Hepatocyte (in vitro differentiated cells): Measurements from ENCODE around the gene KLK5. TPM values are rescaled to one million over a fixed set of nuclear protein-coding genes. Genes with fewer than 3 reads are reported as not detected.

Experiments used
- DNase-seq: peaks from one replicate; pipeline ENCODE4 v3.0.0-alpha.2; 2016; ENCODE audit warnings: low spot score
- H2AFZ ChIP-seq: fragments of 200-600 bp; sonication (generic); 2 replicates; pipeline ENCODE4 v1.6.0; 2016; ENCODE audit warnings: antibody characterized with exemption, mild to moderate bottlenecking
- H3K27ac ChIP-seq: fragments of 200-600 bp; sonication (generic); 2 replicates; pipeline ENCODE4 v1.5.1; 2016; ENCODE audit warnings: mild to moderate bottlenecking
- H3K27me3 ChIP-seq: fragments of 200-600 bp; sonication (generic); 2 replicates; pipeline ENCODE4 v1.6.1; 2016
- H3K36me3 ChIP-seq: fragments of 200-600 bp; sonication (generic); replicated peaks from 2 replicates; pipeline ENCODE4 v1.5.1; 2016; ENCODE audit warnings: low read depth; ENCODE audit not compliant: insufficient read depth
- H3K4me1 ChIP-seq: fragments of 200-600 bp; sonication (generic); 2 replicates; pipeline ENCODE4 v1.5.1; 2016; ENCODE audit warnings: mild to moderate bottlenecking, moderate library complexity; ENCODE audit not compliant: insufficient read depth
- H3K4me2 ChIP-seq: fragments of 200-600 bp; sonication (generic); 2 replicates; pipeline ENCODE4 v1.6.0; 2016
- H3K4me3 ChIP-seq: fragments of 200-600 bp; sonication (generic); 2 replicates; pipeline ENCODE4 v1.5.1; 2016; ENCODE audit warnings: mild to moderate bottlenecking
- H3K79me2 ChIP-seq: fragments of 200-600 bp; sonication (generic); 2 replicates; pipeline ENCODE4 v1.6.0; 2017; ENCODE audit warnings: mild to moderate bottlenecking
- H3K9me2 ChIP-seq: fragments of 200-600 bp; sonication (generic); replicated peaks from 2 replicates; pipeline ENCODE4 v1.6.0; 2017; ENCODE audit warnings: mild to moderate bottlenecking; ENCODE audit not compliant: insufficient read depth
- H3K9me3 ChIP-seq: fragments of 200-600 bp; sonication (generic); 2 replicates; pipeline ENCODE4 v1.5.1; 2016; ENCODE audit warnings: low read depth, mild to moderate bottlenecking
- H4K20me1 ChIP-seq: fragments of 200-600 bp; sonication (generic); 2 replicates; pipeline ENCODE4 v1.6.0; 2016; ENCODE audit warnings: mild to moderate bottlenecking; ENCODE audit not compliant: insufficient read depth, poor library complexity, severe bottlenecking
- EZH2 ChIP-seq: fragments of 200-600 bp; sonication (generic); IDR thresholded peaks from 2 replicates; pipeline ENCODE4 v1.6.1; 2016; ENCODE audit warnings: antibody characterized with exemption, mild to moderate bottlenecking, borderline replicate concordance
- EZH2phosphoT487 ChIP-seq: fragments of 200-600 bp; sonication (generic); IDR thresholded peaks from one replicate; pipeline ENCODE4 v1.6.1; 2018; ENCODE audit warnings: antibody characterized with exemption, mild to moderate bottlenecking, low read depth, moderate library complexity; ENCODE audit not compliant: unreplicated experiment, severe bottlenecking
- WGBS: methylation state at CpG from one replicate; pipeline ENCODE4 v1.1.6; 2016; ENCODE audit warnings: low lambda C conversion rate; ENCODE audit errors: missing lambda C conversion rate; 5-methylcytosine and 5-hydroxymethylcytosine counted together
- polyA plus RNA-seq: library from polyadenylated mRNA; unstranded; fragments of >200 nt; fragmentation: Nextera tagmentation; extraction: Ambion mirVana; gene quantifications from 2 replicates; pipeline ENCODE4 v1.2.1, GENCODE V29; 2016
- total RNA-seq: library from RNA; depleted of rRNA; stranded (reverse); fragments of >200 nt; gene quantifications from 2 replicates; pipeline ENCODE4 v1.2.3, GENCODE V29; 2014
- TF ChIP-seq, protein P1 (sequence below): fragments of 200-600 bp; sonication (generic); IDR thresholded peaks from 2 replicates; pipeline ENCODE4 v1.5.1; 2016; ENCODE audit warnings: antibody characterized with exemption, mild to moderate bottlenecking; ENCODE audit not compliant: poor library complexity

The KLK5 gene
- total and polyA plus RNA-seq, 2 experiments from 2014 or later: 0.24 TPM; not detected in 1

DNA sequence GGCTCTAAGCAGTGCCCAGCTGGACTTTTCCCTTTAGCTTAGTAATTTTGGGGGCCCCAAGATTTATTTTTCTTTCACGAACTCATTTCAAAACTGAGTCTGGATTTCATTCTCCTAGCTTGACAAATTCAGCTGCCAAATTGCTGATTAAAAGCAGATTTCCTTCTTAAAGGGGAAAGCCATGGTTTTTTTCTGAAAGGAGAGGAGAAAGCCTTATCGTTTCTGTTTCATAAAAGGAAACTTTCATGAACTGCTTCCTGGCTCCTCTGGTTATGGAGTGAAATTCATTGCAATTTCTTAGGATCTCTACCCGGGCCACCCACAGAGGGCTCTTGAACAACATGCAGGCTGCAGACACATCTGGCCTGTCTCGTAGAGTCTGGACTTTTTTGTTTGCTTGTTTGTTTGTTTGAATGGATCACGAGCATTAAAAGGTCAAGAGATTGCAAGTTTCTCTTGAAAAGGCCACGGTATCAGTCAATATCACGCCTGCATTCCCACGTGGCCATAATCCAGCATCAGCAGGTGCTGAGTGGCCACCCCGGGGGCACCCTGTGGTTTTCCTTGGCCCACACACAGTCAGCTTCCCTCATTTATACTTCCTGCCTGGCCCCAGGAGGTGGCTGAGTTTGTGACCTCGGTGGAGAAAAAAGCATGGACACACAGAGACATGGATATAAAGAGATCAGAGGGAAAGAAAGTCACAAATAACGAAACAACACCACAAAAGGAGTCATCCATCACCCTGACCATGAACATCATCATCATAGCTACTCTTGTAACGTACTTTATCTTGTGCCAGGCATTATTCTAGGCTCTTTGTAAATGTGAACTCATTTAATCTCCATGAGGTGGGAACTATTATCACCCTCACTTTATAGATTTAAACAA, 31.2 kb downstream of the KLK5 start:
- TF ChIP-seq, protein P1, sequence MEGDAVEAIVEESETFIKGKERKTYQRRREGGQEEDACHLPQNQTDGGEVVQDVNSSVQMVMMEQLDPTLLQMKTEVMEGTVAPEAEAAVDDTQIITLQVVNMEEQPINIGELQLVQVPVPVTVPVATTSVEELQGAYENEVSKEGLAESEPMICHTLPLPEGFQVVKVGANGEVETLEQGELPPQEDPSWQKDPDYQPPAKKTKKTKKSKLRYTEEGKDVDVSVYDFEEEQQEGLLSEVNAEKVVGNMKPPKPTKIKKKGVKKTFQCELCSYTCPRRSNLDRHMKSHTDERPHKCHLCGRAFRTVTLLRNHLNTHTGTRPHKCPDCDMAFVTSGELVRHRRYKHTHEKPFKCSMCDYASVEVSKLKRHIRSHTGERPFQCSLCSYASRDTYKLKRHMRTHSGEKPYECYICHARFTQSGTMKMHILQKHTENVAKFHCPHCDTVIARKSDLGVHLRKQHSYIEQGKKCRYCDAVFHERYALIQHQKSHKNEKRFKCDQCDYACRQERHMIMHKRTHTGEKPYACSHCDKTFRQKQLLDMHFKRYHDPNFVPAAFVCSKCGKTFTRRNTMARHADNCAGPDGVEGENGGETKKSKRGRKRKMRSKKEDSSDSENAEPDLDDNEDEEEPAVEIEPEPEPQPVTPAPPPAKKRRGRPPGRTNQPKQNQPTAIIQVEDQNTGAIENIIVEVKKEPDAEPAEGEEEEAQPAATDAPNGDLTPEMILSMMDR: no peak
- TF ChIP-seq EZH2: no peak
- TF ChIP-seq EZH2phosphoT487: no peak
- no peaks in the 10 kb centered on the region for H3K9me3 ChIP-seq
- H2AFZ ChIP-seq: no peak overlapping the region
- H3K36me3 ChIP-seq: no peaks in the 10 kb centered on the region
- H4K20me1 ChIP-seq: no peaks in the 10 kb centered on the region
- no peaks in the 10 kb centered on the region for H3K79me2 ChIP-seq
- H3K27ac ChIP-seq: no peak overlapping the region
- peak overlapping the region; percentile 9 for H3K4me2 ChIP-seq
- no peak overlapping the region for H3K4me3 ChIP-seq
- no peak for DNase-seq
- peaks cover 24% of the 10 kb centered on the region for H3K27me3 ChIP-seq
- 11% methylated on average over 12 of the region's 12 CpGs for WGBS
- no peaks in the 10 kb centered on the region for H3K4me1 ChIP-seq
- H3K9me2 ChIP-seq: no peaks in the 10 kb centered on the region

DNA sequence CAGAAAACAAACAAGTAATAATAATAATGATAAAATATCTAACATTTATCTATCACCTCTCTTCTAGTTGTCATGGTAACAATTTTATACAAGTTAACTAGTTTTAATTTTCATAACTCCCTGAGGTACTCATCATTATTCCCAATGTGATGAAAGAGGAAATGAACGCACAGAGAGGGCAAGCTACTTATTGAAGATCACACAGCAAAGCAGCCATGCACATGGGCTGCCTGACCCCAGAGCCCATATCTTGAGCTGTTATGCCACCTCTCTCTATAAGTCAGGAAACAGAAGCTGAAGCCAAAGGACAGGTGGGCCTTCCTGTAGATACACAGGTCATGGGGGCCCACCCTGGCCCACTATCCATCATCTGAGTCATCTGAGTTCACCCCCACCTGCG, 36.8 kb downstream of the KLK5 start:
- 81% methylated on average over 2 of the region's 2 CpGs for WGBS
- no peaks in the 10 kb centered on the region for H4K20me1 ChIP-seq
- no peak for DNase-seq
- H3K79me2 ChIP-seq: no peaks in the 10 kb centered on the region
- no peak overlapping the region for H3K4me2 ChIP-seq
- no peaks in the 10 kb centered on the region for H3K36me3 ChIP-seq
- H3K9me2 ChIP-seq: no peaks in the 10 kb centered on the region
- peaks cover 56% of the 10 kb centered on the region for H3K27me3 ChIP-seq
- no peak for TF ChIP-seq EZH2phosphoT487
- TF ChIP-seq, protein P1: no peak
- TF ChIP-seq EZH2: no peak
- no peak overlapping the region for H3K4me3 ChIP-seq
- H3K27ac ChIP-seq: no peak overlapping the region
- H3K4me1 ChIP-seq: no peaks in the 10 kb centered on the region
- no peak overlapping the region for H2AFZ ChIP-seq
- H3K9me3 ChIP-seq: no peaks in the 10 kb centered on the region

DNA sequence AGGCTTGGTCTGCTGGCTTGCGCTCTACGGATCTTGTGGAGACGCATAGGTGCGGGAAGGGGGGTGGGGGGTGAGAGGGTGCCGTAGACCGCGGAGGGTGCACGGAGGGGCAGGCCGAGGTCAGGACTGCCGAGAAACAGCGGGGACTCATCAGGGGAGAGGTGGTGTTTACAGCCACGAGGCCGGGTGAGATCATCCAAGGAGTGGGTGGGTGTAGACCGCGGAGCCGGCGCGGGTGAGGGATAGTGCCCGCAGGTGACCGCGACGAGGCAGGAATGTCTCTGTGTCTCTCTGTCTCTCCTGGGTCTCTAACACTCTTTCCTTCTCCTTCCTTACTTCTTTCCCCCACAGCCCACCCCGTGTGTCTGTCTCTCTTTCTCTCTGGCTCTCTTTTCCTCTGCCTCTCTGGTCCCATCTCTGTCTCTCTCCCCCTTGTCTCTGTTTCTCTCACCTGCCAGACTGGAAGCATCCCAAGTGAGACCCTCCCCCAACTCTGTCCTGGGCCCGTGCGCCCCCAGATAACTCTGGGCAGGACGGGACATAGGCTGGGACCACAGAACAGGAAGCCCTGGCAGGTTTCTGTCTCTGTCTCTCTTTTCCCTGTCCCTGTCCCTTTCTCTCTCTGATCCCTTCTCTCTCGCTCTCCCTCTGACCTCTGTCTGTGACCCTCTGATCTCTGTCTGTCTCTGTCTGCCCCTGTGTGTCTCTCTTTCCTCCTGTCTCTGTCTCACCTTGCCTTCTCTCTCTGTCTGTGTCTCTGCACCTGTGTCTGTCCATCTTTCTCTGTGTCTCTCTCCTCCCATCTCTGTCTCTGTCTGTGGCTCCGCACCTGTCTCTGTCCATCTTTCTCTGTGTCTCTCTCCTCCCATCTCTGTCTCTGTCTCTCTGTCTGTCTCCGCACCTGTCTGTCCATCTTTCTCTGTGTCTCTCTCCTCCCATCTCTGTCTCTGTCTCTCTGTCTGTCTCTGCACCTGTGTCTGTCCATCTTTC, 39.8 kb downstream of the KLK5 start:
- no peak overlapping the region for H3K4me3 ChIP-seq
- H4K20me1 ChIP-seq: no peaks in the 10 kb centered on the region
- no peaks in the 10 kb centered on the region for H3K79me2 ChIP-seq
- TF ChIP-seq EZH2phosphoT487 (no peak), EZH2 (no peak)
- TF ChIP-seq, protein P1: no peak
- peak; percentile 49 for DNase-seq
- no peaks in the 10 kb centered on the region for H3K9me3 ChIP-seq
- H3K4me1 ChIP-seq: no peaks in the 10 kb centered on the region
- no peaks in the 10 kb centered on the region for H3K36me3 ChIP-seq
- WGBS: 30% methylated on average over 22 of the region's 29 CpGs
- no peaks in the 10 kb centered on the region for H3K9me2 ChIP-seq
- peaks cover 64% of the 10 kb centered on the region for H3K27me3 ChIP-seq
- no peak overlapping the region for H2AFZ ChIP-seq
- H3K27ac ChIP-seq: no peak overlapping the region
- H3K4me2 ChIP-seq: no peak overlapping the region
